SU-DHL-6 (cell line): ENCODE results near the gene PDLIM7.

Experiments used
- CTCF ChIP-seq: fragments of 200-600 bp; sonication (generic); IDR thresholded peaks from one replicate; pipeline ENCODE4 v1.5.1; 2017; ENCODE audit warnings: antibody characterized with exemption, mild to moderate bottlenecking, low read length, moderate library complexity; ENCODE audit not compliant: insufficient read depth, poor library complexity, severe bottlenecking
- EZH2phosphoT487 ChIP-seq: fragments of 200-600 bp; sonication (generic), shearing (Covaris generic); conservative IDR thresholded peaks from 2 replicates; pipeline ENCODE4 v1.6.1; 2018; ENCODE audit warnings: mild to moderate bottlenecking, antibody characterized with exemption, low read length, moderate library complexity, mixed read lengths

GRCh38 chr5:177472460-177473442, 24.7 kb downstream of the PDLIM7 start:
- TF ChIP-seq CTCF (no peak), EZH2phosphoT487 (no peak)
